KMS-11 (cell line): ENCODE results near the gene KLHL29.

Experiments used
- H2AFZ ChIP-seq: fragments of 200-600 bp; sonication (generic); 2 replicates; pipeline ENCODE4 v1.6.1; 2016; ENCODE audit warnings: antibody characterized with exemption, mixed run types, low read depth
- H3K27ac ChIP-seq: fragments of 200-600 bp; sonication (generic); 2 replicates; pipeline ENCODE4 v1.6.1; 2016; ENCODE audit warnings: mild to moderate bottlenecking, mixed run types
- H3K27me3 ChIP-seq: fragments of 200-600 bp; sonication (generic); 2 replicates; pipeline ENCODE4 v1.6.1; 2017; ENCODE audit warnings: mild to moderate bottlenecking, low read depth, mixed run types, moderate library complexity; ENCODE audit not compliant: insufficient read depth
- H3K36me3 ChIP-seq: fragments of 200-600 bp; sonication (generic); 2 replicates; pipeline ENCODE4 v1.6.1; 2017; ENCODE audit warnings: mild to moderate bottlenecking, mixed run types; ENCODE audit not compliant: insufficient read depth
- H3K4me1 ChIP-seq: fragments of 200-600 bp; sonication (generic); 2 replicates; pipeline ENCODE4 v1.6.1; 2016; ENCODE audit warnings: mild to moderate bottlenecking, low read depth, mixed run types; ENCODE audit not compliant: poor library complexity, severe bottlenecking
- H3K4me2 ChIP-seq: fragments of 200-600 bp; sonication (generic); 2 replicates; pipeline ENCODE4 v1.7.0; 2016; ENCODE audit warnings: mild to moderate bottlenecking, mixed run types
- H3K4me3 ChIP-seq: fragments of 200-600 bp; sonication (generic); IDR thresholded peaks from 2 replicates; pipeline ENCODE4 v1.6.1; 2017; ENCODE audit warnings: low read depth, low read length, mixed read lengths; ENCODE audit not compliant: insufficient read depth
- H3K79me2 ChIP-seq: fragments of 200-600 bp; sonication (generic); 2 replicates; pipeline ENCODE4 v1.6.1; 2016; ENCODE audit warnings: low read depth, mixed run types; ENCODE audit not compliant: insufficient read depth
- H3K9ac ChIP-seq: fragments of 200-600 bp; sonication (generic); 2 replicates; pipeline ENCODE4 v1.6.1; 2016; ENCODE audit warnings: mild to moderate bottlenecking, mixed run types
- H4K20me1 ChIP-seq: fragments of 200-600 bp; sonication (generic); 2 replicates; pipeline ENCODE4 v1.6.1; 2016; ENCODE audit warnings: mild to moderate bottlenecking, mixed run types; ENCODE audit not compliant: insufficient read depth
- TF ChIP-seq, protein P1 (sequence below): fragments of 200-600 bp; sonication (generic); conservative IDR thresholded peaks from 2 replicates; pipeline ENCODE4 v1.6.1; 2017; ENCODE audit warnings: low read depth, mild to moderate bottlenecking, antibody characterized with exemption, low read length, moderate library complexity, mixed read lengths

Gene KLHL29

GRCh38 chr2:23546913-23547312, 161.9 kb downstream of the KLHL29 start:
- no peaks in the 10 kb centered on the region for H3K27me3 ChIP-seq

GRCh38 chr2:23547725-23548124, 162.7 kb downstream of the KLHL29 start:
- Histone ChIP-seq H3K27ac (no peak overlapping the region), H3K4me3 (no peak overlapping the region), H4K20me1 (no peaks in the 10 kb centered on the region), H3K27me3 (no peaks in the 10 kb centered on the region), H3K36me3 (no peaks in the 10 kb centered on the region), H3K9ac (no peak overlapping the region), H2AFZ (no peak overlapping the region), H3K4me1 (no peaks in the 10 kb centered on the region), H3K79me2 (no peaks in the 10 kb centered on the region), H3K4me2 (no peak overlapping the region)
- TF ChIP-seq, protein P1, sequence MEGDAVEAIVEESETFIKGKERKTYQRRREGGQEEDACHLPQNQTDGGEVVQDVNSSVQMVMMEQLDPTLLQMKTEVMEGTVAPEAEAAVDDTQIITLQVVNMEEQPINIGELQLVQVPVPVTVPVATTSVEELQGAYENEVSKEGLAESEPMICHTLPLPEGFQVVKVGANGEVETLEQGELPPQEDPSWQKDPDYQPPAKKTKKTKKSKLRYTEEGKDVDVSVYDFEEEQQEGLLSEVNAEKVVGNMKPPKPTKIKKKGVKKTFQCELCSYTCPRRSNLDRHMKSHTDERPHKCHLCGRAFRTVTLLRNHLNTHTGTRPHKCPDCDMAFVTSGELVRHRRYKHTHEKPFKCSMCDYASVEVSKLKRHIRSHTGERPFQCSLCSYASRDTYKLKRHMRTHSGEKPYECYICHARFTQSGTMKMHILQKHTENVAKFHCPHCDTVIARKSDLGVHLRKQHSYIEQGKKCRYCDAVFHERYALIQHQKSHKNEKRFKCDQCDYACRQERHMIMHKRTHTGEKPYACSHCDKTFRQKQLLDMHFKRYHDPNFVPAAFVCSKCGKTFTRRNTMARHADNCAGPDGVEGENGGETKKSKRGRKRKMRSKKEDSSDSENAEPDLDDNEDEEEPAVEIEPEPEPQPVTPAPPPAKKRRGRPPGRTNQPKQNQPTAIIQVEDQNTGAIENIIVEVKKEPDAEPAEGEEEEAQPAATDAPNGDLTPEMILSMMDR: no peak

More at GRCh38 chr2:23546913-23547312, 161.9 kb downstream of the KLHL29 start:
- Histone ChIP-seq H3K36me3 (no peaks in the 10 kb centered on the region), H3K4me2 (no peak overlapping the region), H4K20me1 (no peaks in the 10 kb centered on the region), H3K9ac (no peak overlapping the region), H3K4me3 (no peak overlapping the region), H2AFZ (no peak overlapping the region), H3K4me1 (no peaks in the 10 kb centered on the region), H3K27ac (no peak overlapping the region), H3K79me2 (no peaks in the 10 kb centered on the region)
- TF ChIP-seq, protein P1: no peak

DNA sequence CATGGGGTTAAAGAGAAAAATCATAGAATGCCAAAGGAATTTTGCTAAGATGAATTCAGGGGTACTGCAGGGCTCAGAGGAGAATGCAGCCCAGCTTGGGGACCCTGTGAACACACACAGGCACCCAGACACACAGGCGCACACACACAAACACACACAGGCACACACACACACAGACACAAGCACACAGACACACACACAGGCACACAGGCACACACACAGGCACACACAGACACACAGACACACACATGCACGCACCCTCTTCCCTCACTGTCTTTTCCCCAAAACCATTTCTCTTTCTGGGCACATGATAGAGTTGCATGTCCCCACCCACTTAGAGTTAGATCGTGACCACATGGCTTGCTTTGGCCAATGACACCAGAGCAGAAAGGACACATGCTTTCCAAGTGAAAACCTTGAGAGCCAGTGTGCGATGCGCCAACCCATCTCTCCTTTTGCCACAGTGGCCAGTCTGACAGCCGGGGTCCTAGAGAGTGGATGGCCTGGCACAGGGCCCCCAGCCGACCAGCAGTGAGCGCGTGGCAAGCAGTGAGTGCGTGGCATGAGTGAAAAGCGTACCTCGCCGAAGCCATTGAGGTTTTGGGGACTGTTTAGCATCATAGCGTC, 163.3 kb downstream of the KLHL29 start:
- Histone ChIP-seq H3K4me3 (no peak overlapping the region), H3K36me3 (no peaks in the 10 kb centered on the region), H3K9ac (no peak overlapping the region), H3K27me3 (no peaks in the 10 kb centered on the region), H3K27ac (no peak overlapping the region), H3K4me2 (no peak overlapping the region), H2AFZ (no peak overlapping the region), H3K79me2 (no peaks in the 10 kb centered on the region), H4K20me1 (no peaks in the 10 kb centered on the region), H3K4me1 (no peaks in the 10 kb centered on the region)
- TF ChIP-seq, protein P1: no peak

DNA sequence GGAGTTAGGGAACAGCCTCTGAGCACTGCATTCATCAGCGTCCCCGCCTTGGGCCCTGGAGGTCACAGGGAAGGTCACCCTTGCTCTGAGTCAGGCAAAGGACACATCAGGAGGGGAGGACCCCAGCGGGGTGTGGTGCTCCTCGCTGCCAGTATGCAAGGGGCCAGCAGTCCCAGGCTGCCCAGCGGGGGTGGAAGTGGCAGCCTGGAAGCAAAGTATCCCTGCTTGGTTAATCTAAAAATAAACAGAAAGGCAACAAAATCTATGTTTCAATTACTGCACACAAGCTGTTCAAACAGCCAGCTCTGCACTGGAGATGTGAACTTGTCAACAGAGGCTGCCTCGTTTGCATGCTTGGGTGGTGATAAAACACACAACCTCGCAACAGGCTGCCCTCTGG, 164.1 kb downstream of the KLHL29 start:
- H2AFZ ChIP-seq: no peak overlapping the region
- H3K36me3 ChIP-seq: no peaks in the 10 kb centered on the region
- H3K27me3 ChIP-seq: no peaks in the 10 kb centered on the region
- no peaks in the 10 kb centered on the region for H3K4me1 ChIP-seq
- H3K9ac ChIP-seq: no peak overlapping the region
- no peaks in the 10 kb centered on the region for H3K79me2 ChIP-seq
- H3K27ac ChIP-seq: no peak overlapping the region
- TF ChIP-seq, protein P1: no peak
- H4K20me1 ChIP-seq: no peaks in the 10 kb centered on the region
- H3K4me3 ChIP-seq: no peak overlapping the region
- no peak overlapping the region for H3K4me2 ChIP-seq
